GM11168 (cell line): ENCODE measurements around the gene PIEZO2.

Experiments
- in situ Hi-C: fragments of 300-500 bp; cut with MboI; formaldehyde crosslinking; loops from one replicate; pipeline ENCODE4 v1.12.0; 2022; ENCODE audit warnings: low sequenced_read_pairs; ENCODE audit not compliant: unreplicated experiment

The PIEZO2 gene

DNA sequence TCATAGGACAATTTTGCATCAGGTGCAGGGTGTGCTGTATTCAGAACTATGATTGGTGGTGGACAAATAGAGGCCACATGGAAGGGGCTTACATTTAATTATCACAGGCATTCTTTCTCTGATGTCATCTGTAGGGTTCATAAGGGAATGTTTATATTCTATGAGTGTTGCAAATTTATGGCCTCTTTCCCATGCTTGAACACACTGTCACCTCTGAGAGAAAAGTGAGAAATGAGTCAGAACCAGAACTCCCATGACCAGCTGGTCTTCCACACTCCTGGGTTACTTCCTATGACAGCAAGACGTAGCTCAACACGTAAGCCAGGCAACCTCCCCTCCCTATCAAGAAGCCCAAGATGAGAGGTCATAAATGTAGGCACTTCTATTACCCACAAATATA lies 310.8 kb downstream of the PIEZO2 start:
- in situ Hi-C loops: no loop called here

DNA sequence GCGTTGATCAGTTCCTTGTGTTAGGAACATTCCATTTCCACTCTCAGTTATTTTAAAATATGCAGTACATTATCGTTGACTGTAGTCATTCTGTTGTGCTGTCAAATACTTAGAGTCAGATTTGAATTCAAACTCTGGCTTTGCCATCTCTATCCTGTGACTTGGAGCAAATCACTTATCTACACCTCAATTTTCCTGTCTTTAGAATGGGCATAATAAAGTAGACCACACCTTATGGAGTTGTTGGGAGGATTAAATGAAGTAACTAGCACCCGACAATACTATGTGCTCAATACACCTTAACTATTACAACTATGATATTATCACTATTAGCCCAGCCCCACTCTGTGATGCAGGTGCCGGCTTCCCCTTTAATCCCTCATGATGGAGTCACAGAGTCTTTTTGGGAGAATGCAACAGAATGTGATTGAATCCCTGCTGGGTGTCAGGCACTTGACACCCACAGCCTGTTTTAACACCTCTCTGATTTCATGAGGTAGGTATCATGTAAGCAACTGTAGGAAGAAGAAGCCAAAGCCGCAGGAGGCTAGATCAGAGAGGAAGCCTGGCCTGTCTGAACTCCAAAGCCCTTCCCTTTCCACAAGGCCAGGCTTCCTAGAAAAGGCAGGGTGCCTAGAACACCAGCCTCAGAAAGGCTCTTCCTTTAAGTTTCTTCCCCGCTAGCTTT lies 315.1 kb downstream of the PIEZO2 start:
- in situ Hi-C loops: loop anchor here (5.0 kb wide), 1 partner anchor 308 kb away; no protein-coding TSS in a partner anchor

DNA sequence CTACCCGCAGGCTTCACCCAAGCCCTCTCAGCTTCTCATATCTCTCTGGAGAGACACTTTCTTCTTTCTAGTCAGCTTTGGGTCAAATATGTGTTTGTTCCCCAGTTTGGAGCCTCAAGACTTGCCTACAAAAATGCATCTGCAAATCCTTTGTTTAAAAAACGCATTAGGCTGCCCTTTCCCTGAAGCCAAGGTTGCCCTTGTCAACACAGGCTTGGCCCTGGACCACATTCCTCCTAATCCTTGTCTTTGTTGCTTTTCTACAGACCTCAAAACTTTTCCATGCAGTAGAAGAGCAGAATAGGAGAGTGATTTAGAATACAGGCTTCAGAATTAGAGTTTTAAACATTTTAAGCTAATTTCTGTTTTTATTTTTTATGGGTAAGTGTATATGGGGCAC lies 315.7 kb downstream of the PIEZO2 start:
- in situ Hi-C loops: loop anchor here (5.0 kb wide), 1 partner anchor 309 kb away; no protein-coding TSS in a partner anchor

DNA sequence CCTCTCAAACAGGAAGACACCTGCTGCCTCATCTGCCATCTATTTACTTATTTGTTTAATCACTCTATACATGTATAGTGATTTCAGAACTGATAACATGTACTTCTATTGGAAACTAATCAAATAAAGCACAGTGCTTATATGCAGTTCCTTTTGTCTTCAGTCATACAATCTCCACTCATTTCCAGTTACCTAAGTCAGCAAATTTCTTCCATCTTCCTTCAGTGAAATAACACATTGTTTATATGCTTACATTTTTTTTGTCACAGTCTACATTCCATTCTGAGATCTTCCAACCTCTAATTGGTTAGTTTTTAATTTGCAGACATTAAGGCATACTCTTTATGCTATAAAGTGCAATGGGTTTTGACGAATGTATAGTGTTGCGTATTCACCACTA lies 323.0 kb downstream of the PIEZO2 start:
- in situ Hi-C loops: no loop called here

DNA sequence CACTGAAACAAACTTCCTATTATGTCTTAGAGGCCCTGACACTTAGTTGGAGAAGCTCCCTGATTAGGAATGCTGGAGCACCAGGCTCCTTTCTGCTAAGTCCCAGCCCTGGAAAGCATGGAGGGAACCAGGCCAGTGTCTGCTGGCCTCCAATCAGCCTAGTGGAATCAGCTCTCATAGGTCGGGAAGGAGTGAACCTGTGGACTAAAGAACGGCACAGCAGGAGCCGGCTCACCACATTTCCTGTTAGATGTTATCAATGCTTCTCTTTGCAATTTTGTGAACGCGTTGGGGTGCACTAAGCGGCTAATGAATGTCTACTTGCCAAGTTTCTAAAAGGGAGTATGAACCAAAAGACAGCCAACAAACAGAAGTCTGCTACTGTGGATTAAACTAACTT lies 326.9 kb downstream of the PIEZO2 start:
- in situ Hi-C loops: no loop called here

DNA sequence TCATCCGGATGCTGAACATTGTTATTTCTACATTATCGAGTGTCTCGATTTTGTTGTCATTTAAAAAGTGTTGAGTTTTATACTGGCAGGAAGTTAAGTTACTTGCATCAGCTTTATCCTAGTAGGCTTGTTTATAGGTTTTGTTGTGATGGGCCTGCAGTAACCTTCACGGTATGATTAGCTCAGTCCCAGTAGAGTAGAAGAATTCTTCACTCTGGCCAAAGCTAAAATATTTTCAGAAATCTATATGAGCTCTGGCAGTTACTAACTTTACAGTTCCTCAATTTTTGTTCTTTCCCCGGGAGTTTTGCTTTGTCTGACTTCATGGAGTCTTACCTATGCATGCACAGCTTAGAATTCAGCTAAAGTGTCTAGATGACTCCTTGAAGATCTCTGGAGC lies 328.7 kb downstream of the PIEZO2 start:
- in situ Hi-C loops: no loop called here

DNA sequence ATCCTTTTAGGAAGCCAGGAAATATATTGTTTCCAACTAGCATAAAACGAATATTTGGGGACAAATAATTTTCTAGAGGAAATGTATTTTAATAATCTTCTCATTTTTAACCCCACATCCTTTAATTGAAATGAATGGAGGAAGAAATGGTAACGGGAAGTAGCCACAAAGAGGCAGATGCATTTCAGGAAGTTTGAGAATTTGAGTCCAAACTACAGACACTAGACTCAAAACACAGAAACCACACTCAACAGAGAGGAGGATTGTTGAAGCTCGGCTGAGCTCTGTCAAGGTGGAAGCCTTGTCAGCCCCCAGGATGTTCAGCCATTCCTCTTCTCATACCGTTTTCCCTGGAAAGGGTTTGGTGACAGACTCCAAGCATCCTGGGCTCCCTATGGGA lies 335.0 kb downstream of the PIEZO2 start:
- in situ Hi-C loops: no loop called here

DNA sequence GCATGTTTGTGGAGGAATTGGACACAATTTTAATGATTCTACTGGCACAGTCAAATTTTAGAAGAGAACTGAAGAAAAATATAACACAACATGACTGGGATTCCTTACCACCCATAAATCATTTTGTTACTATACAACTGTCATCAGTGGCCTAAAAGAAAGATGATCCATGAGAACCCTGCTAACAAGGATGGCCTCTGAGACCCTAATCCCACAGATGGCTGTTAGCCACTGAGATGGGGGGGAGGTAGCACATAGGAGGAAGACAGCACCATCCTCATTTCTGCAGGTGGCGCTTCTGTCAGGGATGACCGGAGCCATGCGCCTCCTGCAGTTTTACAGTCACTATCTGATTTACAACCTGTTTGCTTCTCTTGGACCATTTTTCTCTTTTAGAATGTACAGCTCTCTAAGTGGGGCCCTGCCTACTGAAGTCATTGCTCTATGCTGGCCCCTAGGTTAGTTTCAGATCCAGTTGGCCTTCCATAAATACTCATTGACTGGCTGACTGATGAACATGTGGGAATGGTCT lies 343.7 kb downstream of the PIEZO2 start:
- in situ Hi-C loops: no loop called here

DNA sequence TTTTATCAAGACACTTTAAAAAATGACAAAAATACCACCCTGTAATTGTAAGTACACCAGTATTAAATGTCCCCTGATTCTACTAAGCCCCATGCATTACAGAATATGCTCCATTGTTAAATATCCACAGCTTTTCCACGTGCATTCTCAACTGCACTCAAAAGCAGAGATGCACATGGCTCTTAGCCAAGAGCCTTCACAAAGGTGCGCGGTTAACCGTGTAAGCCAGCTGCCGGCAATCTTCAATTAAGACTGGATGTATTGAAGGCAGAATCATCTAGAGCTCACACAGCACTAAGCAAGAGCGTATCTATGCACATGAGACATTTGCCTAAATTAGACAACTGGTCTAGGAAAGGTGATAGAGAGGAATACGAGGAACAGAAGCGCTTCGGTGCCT lies 345.2 kb downstream of the PIEZO2 start:
- in situ Hi-C loops: no loop called here

DNA sequence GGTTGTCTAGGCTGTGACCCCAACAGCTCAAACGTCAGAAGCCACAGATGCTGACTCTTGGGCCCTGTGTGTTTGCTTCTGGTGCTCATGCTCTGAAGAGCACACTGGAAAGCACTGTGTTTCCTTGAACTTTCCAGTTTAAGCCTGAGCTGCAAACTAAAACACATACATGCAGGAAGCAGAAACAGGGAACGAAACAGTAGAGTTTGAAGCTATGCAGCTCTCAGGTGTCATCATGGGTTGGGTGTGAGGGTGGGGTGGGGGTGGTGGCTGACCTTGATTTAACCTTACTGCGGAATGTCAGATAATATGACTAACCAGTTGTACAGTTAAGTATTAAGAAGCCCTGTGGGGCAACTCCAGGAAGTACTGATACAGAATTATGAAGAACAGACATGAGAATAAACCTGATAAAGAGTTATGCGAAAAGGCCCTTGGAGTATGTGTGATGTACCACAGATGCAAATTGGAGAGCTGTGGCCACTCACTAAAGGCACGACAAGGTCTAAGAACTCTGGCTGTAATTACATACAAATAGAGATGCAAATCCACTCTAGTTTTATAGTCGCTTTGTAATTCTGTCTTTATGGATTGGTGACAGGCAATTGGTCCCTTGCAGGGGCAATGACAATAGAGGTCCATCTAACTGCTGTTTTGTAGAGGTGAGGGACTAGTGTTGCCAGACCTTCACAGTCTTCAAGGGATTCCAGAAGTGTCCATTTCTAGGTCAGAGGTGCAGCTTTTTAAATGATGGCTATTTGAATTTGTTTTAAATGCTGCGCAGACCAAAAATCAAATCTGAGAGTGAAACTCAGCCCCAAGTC lies 350.4 kb downstream of the PIEZO2 start:
- in situ Hi-C loops: no loop called here

DNA sequence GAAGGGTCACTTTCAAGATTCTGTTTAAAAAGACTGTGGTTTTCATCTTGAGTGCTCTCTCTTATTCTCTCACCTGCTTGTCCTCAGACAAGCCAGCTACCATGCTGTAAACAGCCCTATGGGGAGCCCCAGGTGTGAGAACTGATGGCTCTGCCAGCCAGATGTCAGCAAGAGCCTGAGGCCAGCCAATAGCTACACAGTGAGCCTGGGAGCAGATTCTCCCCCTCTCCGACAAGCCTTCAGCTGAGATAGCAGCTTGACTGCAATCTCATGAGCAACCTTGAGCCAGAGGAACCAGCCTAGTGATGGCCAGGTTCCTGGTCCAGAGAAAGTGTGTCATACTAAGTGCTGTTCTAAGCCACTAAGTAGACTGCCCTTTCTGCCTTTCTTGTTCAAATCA lies 351.5 kb downstream of the PIEZO2 start:
- in situ Hi-C loops: no loop called here

DNA sequence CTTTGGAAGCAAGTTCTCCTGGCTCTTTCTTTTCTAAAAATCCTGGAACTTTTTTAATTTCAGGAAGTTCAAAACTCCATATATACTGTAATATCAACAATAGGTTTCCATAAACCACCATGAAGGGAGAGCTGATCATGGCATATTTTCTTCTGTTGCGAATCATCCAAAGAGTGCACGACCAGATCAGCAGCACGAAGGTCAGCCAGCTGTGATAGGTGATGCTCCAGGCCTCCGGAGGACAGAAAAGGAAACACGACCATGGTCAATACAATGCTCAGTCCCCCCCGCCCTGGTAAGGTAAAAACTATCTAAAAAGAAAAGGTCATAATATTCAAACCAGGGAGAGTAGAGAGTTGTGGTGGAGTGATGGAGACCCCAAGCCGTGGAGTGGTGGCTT lies 354.6 kb downstream of the PIEZO2 start:
- in situ Hi-C loops: no loop called here

DNA sequence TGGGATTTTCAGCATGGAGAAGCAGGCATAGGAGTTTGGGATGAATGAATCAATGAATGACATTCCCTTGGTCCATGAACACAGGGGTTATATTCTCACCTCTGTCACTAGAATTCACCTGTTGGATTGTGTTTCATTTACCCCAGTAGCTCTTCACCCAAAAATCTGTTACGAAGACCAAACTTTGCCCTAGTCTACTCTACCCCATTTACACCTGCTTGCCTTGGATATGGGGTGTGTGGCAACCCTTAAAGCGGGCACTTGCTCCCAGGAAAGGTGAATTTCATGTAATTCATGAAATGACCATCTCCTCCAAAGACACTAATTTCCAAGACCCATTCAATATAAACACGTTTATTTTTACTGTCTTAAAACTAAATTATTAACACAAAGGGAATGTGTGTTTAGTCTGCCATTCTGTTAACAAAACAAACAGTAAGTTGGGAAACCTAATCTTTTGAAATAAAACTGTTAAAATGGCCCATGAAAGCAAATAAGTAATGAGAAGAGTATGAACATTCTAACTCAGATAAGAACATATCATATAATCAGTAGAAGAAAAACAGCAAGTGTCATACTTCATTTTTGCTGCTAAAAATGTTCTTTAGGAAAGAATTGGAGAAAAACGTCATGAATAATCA lies 355.5 kb downstream of the PIEZO2 start:
- in situ Hi-C loops: no loop called here

DNA sequence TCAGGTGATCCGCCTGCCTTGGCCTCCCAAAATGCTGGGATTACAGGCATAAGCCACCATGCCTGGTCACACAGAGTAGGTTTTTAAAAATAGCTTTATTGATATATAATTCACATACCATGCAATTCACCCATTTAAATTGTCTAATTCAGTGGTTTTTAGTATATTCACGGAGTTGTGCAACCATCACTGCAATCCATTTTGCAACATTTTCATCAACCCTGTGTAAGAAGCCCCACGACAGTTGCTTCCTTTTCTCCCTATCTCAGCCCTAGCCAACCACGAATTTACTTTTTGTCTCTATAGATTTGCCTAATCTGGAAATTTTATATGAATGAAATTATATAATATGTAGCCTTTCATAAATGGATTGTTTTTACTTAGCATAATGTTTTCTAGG lies 357.2 kb downstream of the PIEZO2 start:
- in situ Hi-C loops: no loop called here

DNA sequence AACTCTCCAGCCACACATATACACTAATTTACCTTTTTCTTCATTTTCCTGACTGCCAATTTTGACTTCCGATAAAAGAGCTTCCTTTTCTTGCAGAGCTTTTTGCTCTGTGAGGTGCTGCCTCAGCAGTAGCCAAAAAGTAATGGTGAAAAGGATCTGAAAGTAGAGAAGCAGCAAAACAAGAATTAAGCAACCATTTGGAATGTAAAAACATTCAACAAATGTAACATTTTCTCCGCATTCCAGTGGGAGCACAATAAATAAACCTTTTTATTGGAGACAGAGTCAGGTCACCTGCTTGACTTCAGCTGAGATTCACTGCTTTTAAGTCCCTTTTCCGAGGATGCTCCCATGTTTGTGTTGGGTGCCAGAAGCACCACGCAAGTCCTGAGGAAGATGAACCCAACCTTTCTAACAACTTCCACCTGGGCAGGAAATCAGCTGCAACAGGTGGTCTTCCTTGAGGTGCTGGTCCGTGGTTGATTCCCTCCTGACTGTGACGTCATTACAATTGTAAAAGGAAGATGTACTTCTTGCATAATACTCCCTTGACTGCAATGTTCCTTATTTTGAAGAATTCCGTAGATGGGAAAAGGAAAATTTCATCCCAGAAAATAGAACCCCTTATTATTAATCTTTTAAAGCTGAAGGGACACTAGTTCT lies 358.1 kb downstream of the PIEZO2 start:
- in situ Hi-C loops: no loop called here

DNA sequence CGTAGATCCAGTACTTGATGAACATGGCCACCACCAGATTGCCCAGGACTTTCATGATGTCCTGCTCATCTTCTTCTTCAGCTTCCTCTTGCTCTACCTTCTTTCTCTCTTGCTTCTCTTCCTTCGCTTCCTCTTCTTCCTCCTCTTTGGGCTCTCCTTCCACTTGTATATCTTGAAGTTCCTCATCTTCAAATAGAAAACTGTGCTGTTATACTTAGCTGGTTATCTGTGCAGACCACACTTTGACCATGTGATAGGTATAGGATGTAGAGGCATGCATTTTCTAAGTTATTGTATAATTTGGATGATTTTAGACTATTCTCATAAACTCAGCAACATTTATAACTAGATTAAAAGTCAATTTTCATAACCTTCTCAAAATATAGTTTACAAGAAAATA lies 360.2 kb downstream of the PIEZO2 start:
- in situ Hi-C loops: loop anchor here (5.0 kb wide), 1 partner anchor 363 kb away; no protein-coding TSS in a partner anchor

DNA sequence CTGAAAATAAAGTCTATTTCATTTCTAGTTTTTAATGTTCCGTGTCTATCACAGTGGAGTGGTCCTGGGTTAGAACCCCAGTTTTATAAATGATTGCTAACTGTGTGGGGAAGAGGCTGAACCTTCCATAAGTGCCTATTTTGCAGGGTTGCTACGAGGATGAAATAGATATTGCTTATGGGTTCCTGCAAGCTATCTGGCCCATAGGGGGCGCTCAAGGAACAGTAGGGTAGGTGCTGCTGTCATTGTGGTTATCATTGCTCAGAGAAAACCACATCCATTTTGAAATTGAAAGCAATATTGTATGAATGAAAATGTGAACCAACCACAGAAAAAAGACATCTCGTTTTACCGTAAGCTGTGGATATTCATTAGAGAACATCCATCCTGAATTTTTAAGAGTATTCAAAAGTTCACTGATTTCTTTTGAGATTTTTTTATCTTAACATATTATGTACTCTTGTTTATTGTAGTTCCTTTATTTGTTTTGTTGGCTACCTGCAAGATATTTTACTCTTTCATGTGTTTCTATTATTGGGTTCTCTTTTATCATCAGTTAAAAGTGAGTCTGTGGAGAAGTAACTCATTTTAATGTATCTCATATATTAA lies 362.0 kb downstream of the PIEZO2 start:
- in situ Hi-C loops: loop anchor here (5.0 kb wide), 1 partner anchor 365 kb away; no protein-coding TSS in a partner anchor

DNA sequence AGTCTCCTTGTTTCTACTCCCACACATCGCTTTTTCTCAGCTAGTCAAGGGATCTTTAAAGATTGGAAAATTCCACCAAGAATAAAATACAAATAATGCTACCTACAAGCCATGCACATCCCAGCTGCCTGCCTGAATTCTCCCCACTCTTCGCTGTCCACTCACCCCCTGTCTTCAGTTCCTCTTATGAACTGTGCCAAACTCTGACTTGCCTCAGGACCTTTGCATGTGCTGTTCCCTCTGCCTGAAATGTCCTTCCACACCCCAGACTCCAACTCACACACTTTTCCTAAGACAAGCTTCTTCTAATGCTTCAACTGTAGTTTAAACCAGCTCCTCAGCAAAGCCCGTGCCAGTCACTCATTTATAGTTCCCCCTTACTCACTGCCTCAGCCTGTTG lies 363.6 kb downstream of the PIEZO2 start:
- in situ Hi-C loops: loop anchor here (5.0 kb wide), 1 partner anchor 367 kb away; no protein-coding TSS in a partner anchor

DNA sequence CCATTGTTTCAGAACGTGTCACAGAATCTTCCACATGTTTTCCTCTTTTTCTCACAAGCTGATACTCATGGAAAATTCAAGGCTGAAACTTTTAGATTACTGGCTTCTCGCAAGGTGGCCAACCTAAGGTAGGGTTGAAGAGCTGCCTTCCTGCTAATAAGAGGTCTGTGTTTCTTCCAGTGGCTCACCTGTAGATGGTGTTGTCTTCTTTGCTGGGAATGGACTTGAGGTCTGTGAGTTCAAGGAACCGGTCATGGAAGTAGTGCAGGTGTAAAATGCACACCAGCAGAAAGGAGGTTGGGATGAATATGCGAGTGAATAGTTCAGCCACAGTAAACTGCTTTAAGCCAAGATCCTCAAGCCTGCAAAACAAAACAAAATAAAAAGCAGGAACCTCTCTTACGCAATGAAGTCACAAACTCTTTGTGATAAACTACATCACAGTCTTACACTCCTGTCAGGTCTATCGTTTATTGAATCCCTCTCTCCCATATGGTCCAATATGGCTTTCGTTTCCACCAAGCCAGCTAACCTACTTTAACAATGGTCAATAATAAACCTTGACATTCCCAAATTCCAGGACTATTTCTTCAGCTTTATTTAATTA lies 364.7 kb downstream of the PIEZO2 start:
- in situ Hi-C loops: loop anchor here (5.0 kb wide), 1 partner anchor 368 kb away; no protein-coding TSS in a partner anchor
